NCI-H128 (cell line): ENCODE results near the gene SIGLEC7.

Experiments
- DNase-seq: peaks from one replicate; lab custom pipeline; 2025; ENCODE audit not compliant: unreplicated experiment; lab: John Stamatoyannopoulos, UW

SIGLEC7 gene

GRCh38 chr19:51116736-51117286 lies 25.3 kb upstream of the SIGLEC7 start:
- no peak for DNase-seq

DNA sequence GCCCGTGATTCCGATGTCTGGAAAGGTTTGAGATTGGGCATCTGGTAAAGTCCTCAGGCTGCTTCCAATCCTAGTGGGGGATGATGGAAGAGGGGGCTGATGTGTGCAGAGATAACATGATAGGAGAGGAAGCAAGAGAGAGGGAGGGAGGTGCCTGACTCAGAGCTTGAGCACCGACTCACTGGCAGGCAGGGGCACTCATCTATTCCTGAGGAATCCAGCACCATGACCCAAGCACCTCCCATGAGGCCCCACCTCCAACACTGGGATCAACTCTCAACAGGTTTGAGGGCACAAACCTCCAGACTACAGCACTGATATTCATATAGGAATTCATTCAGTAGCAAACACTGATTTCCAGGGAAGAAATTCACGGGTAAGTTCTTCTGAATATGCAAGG lies 23.0 kb upstream of the SIGLEC7 start:
- no peak for DNase-seq

GRCh38 chr19:51119611-51120010 lies 22.5 kb upstream of the SIGLEC7 start:
- no peak for DNase-seq

DNA sequence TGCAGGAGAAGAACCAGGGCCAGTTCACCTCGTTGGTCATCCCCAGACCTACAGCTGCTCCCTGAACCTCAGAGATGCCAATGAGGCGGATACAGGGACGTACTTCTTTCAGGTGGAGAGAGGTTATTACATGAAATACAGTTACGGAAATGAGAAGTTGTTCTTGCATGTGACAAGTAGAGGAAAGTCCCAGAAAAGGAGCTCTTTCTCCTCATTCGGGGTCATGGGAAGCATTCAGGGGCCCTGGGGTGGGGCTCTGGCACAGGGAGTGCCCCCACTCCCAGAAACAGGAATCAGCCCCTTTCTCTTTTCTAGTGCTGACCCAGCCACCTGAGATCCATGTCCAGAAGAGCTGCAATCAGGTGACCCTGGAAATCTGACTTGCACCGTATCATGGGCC lies 21.9 kb upstream of the SIGLEC7 start:
- DNase-seq = no peak

GRCh38 chr19:51121257-51121656 lies 20.8 kb upstream of the SIGLEC7 start:
- no peak for DNase-seq

DNA sequence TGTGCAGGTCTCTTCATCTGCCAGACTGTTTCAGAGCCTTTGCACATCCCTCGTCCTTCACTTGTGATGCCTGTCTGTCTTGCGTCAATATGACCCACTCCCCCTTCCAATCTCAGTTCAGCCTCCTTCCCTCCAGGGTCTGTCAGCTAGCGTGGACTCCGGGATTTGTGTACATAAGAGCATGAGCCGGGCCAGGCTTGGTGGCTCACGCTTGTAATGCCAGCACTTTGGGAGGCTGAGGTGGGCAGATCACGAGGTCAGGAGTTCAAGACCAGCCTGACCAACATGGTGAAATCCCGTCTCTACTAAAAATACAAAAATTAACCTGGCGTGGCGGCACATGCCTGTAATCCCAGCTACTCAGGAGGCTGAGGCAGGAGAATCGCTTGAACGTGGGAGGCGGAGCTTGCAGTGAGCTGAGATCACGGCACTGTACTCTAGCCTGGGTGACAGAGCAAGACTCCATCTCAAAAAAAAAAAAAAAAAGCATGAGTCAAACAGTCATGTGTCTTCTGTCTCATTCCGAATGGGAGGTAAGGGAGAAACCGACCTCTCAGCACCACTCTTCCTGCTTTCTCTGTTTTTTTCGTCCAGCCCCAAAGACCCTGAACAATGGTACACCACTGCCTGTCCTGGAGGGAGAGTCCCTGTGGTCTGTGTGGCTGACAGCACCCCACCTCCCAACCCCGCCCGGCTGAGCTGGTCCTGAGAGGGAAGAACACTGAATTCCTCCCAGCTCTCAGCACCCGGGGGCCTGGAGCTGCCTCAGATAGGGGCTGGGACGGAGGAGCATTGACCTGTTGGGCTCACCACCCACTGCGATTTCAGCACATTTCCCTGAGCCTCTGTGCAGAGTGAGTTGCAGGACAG lies 19.8 kb upstream of the SIGLEC7 start:
- DNase-seq = no peak

DNA sequence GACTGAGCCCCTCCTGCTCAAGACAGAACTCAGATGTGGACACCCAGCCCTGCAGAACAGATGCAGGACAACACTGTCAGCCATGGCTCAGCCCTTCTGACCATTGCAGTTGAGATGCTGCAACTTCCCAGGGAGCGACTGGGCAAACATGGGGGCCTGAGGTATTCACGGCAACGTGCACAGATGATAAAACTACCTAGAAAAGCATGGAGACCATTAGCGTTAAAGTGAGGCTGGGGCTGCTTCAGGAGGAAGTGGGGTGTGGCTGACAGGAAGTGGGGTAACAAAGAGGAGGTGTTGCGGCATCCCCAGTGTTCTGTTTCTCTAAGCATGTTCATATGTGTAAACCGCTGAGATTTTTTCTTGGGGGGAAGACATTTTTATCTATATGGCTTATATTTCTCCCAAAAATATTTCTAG lies 18.7 kb upstream of the SIGLEC7 start:
- no peak for DNase-seq

- no peak for DNase-seq
Observed at GRCh38 chr19:51123802-51124201, 18.3 kb upstream of the SIGLEC7 start.

- DNase-seq = no peak
Observed at GRCh38 chr19:51124216-51124615, 17.9 kb upstream of the SIGLEC7 start.

DNA sequence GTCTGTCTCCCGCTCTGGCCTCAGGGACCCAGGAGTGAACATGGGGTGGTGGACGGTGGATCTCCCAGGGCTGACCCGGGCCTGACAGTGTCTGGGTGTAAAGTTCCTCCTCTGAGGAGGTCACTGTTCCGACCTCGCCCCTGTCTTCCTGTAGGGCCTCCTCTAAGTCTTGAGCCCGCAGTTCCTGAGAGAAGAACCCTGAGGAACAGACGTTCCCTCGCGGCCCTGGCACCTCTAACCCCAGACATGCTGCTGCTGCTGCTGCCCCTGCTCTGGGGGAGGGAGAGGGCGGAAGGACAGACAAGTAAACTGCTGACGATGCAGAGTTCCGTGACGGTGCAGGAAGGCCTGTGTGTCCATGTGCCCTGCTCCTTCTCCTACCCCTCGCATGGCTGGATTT lies 17.4 kb upstream of the SIGLEC7 start, which contains the start of gene SIGLEC9:
TSS of gene SIGLEC9 (plus strand) at position 178 of the 400 bp plus-strand sequence. CDS start at position 247, 69 bp downstream.
- DNase-seq = no peak

DNA sequence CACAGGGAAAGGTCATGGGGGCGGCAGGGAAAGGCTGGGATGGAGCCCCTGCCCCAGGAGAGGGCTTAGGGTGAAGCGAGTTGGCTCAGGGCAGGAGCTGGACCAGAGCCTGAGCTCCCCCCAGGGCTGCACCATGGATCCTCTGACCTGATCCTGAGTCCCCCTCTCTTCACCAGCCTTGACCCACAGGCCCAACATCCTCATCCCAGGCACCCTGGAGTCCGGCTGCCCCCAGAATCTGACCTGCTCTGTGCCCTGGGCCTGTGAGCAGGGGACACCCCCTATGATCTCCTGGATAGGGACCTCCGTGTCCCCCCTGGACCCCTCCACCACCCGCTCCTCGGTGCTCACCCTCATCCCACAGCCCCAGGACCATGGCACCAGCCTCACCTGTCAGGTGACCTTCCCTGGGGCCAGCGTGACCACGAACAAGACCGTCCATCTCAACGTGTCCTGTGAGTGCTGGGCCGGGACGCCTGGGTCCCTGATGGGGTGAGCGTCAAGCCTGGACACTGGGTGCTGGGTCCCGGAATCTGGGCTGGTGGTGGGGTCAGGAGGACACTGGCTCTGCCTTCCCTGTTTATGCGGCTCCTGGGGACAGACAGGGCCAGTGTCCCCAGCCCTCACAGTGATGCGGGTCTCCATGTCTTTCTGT lies 16.6 kb upstream of the SIGLEC7 start:
- no peak for DNase-seq

DNA sequence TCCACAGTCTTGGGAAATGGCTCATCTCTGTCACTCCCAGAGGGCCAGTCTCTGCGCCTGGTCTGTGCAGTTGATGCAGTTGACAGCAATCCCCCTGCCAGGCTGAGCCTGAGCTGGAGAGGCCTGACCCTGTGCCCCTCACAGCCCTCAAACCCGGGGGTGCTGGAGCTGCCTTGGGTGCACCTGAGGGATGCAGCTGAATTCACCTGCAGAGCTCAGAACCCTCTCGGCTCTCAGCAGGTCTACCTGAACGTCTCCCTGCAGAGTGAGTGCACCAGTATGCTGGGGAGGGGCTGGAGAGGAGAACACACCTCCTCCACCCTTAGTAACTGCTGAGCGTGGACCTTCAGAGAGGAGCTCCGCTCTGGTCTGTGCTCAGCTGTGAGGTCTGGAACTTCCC lies 15.1 kb upstream of the SIGLEC7 start:
- DNase-seq = no peak

GRCh38 chr19:51127755-51128154 lies 14.3 kb upstream of the SIGLEC7 start:
- DNase-seq = no peak

GRCh38 chr19:51128227-51128626 lies 13.9 kb upstream of the SIGLEC7 start:
- no peak for DNase-seq

- no peak for DNase-seq
Observed at GRCh38 chr19:51129716-51130115, 12.4 kb upstream of the SIGLEC7 start.

- DNase-seq = no peak
Observed at GRCh38 chr19:51131780-51132680, 10.1 kb upstream of the SIGLEC7 start.

DNA sequence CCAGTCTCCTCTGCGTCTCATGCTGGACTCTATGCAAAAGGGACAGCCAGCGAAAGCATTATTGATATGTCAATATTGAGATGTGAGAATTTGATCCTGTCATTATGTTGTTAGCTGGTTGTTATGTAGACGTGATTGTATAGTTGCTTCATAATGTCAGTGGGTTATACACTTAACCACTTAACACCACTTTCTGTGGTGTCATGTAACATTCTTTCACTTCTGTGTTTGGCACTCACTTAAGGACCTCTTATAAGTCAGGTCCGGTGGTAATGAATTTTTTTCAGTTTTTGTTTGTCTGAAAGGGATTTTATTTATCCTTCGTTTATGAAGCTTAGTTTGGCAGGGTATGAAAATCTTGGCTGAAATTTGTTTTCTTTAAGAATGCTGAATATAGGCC lies 7.1 kb upstream of the SIGLEC7 start:
- DNase-seq = no peak

DNA sequence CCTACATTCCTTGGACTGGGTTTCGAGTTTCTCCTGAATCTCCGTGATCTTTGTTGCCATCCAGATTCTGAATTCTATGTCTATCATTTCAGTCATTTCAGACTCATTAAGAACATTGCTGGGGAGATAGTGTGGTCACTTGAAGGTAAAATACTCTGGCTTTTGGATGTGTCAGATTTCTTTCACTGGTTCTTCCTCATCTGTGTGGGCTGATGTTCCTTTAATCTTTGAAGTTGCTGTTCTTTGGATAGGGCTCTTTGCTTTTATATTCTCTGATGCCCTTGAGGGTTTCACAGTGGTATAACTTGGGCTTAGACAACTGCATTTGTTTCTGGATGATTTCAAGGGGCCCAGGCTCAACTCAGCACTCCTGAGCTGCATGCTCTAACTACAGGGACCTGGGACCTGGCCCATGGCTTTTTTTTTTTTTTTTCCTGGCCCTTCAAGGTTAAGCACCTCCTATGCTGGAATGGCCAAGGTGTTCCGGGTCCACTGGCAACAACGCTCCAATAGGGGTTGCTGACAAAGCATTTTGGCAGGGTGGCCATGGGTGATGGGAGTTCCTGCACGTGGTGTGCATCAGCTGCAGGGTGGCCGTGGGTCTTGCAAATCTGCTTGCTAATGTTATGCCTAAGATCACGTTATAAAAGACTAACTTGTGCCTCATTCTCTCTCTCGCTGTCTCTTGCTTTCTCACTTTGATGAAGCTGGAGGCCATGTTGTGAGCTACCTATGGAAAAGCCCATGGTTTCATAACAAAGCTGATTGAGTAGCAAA lies 5.9 kb upstream of the SIGLEC7 start:
- DNase-seq = no peak

DNA sequence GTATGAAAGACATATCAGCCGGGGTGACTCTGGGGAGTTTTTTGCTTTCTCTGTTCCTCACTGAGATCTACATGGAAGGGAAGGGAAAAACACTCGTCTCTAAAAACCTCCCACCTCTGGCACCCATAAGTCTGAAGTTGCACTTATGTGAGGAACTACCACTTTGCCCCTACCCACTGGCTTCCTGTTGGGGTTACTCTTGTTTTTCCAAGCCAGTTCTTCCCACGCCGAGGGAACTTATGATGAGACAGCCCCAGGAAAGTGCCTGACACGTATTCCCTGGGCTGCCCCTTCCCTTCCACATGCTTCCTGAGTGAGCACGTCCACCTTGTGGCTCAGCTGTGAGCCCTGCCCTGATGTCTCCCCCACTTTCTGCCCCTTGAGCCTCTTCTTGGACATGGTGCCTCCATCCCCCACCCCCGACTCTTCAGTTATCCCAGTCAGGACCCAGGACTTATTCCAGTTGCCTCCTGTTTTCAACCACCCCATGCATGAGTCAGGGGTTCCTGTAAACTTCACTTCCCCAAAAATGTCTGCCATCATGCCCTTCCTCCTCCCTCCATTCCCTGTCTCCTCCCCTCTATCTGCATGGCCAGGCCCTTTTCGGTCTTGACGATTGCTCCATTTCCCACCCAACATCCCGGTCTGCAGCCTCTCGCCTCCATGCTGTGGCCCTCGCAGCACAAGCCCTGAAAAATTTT lies 5.1 kb upstream of the SIGLEC7 start:
- no peak for DNase-seq
